Endothelial cell (in vitro differentiated cells): ENCODE results near the gene RUFY2. TPM values are rescaled to one million over a fixed set of nuclear protein-coding genes. Genes with fewer than 3 reads are reported as not detected.
A peak's percentile ranks its signal among the peaks of the same experiment; 100 is the strongest.

ENCODE experiments used
- DNase-seq: peaks from one replicate; pipeline ENCODE4 v3.0.0; 2021; ENCODE audit warnings: low spot score
- H3K27ac Mint-ChIP-seq: one replicate; pipeline ENCODE4 v1.8.0; 2021; ENCODE audit warnings: mixed read lengths, inconsistent platforms; ENCODE audit not compliant: unreplicated experiment
- H3K27me3 Mint-ChIP-seq: one replicate; pipeline ENCODE4 v1.8.0; 2021; ENCODE audit warnings: mild to moderate bottlenecking, moderate library complexity, mixed read lengths, inconsistent platforms; ENCODE audit not compliant: unreplicated experiment
- H3K36me3 Mint-ChIP-seq: one replicate; pipeline ENCODE4 v1.8.0; 2021; ENCODE audit warnings: mild to moderate bottlenecking, low read depth, mixed read lengths, inconsistent platforms; ENCODE audit not compliant: unreplicated experiment
- H3K4me1 Mint-ChIP-seq: one replicate; pipeline ENCODE4 v1.8.0; 2021; ENCODE audit warnings: mild to moderate bottlenecking, mixed read lengths, inconsistent platforms; ENCODE audit not compliant: unreplicated experiment
- H3K4me3 Mint-ChIP-seq: one replicate; pipeline ENCODE4 v1.8.0; 2021; ENCODE audit warnings: mild to moderate bottlenecking, mixed read lengths, inconsistent platforms; ENCODE audit not compliant: unreplicated experiment
- H3K9me3 Mint-ChIP-seq: one replicate; pipeline ENCODE4 v1.8.0; 2021; ENCODE audit warnings: mixed read lengths, inconsistent platforms; ENCODE audit not compliant: unreplicated experiment
- total RNA-seq: library from RNA; stranded (reverse); fragmentation: NEBNext Ultra II Directional; extraction: Animal tissue kit (Norgen Biotek cat#: 25700); gene quantifications from one replicate; pipeline ENCODE4 v1.2.1, GENCODE V29; 2021; ENCODE audit not compliant: unreplicated experiment
- TF ChIP-seq, protein P1 (sequence below): fragments of 200-600 bp; sonication (generic); IDR thresholded peaks from one replicate; pipeline ENCODE4 v1.5.0; 2021; ENCODE audit warnings: antibody characterized with exemption; ENCODE audit not compliant: unreplicated experiment

RUFY2 gene
- total RNA-seq, 1 donor from 2014 or later, result 24.7 TPM

DNA sequence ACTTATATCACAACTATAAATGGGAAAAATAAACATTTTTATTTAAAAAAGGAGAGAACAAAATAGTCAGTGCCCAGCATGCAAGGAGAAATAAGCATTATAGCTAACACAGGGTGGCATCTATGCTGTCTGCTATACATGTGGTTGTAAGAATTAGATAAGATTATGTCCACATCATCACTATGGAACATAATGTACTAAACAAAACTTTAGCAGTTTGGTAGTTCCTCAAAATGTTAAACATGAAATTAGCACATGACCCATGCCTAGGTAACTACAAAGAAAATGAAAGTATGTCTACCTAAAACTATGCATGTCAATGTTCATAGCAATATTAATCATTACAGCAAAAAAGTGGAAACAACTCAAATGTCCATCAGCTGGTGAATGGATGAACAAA, 28.7 kb upstream of the RUFY2 start:
- DNase-seq, result no peak
- Mint-ChIP-seq H3K9me3 (no peaks in the 10 kb centered on the region), H3K27ac (no peak overlapping the region), H3K4me3 (no peak overlapping the region), H3K36me3 (no peaks in the 10 kb centered on the region), H3K27me3 (peaks cover 1% of the 10 kb centered on the region), H3K4me1 (no peaks in the 10 kb centered on the region)
- TF ChIP-seq, protein P1, sequence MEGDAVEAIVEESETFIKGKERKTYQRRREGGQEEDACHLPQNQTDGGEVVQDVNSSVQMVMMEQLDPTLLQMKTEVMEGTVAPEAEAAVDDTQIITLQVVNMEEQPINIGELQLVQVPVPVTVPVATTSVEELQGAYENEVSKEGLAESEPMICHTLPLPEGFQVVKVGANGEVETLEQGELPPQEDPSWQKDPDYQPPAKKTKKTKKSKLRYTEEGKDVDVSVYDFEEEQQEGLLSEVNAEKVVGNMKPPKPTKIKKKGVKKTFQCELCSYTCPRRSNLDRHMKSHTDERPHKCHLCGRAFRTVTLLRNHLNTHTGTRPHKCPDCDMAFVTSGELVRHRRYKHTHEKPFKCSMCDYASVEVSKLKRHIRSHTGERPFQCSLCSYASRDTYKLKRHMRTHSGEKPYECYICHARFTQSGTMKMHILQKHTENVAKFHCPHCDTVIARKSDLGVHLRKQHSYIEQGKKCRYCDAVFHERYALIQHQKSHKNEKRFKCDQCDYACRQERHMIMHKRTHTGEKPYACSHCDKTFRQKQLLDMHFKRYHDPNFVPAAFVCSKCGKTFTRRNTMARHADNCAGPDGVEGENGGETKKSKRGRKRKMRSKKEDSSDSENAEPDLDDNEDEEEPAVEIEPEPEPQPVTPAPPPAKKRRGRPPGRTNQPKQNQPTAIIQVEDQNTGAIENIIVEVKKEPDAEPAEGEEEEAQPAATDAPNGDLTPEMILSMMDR, result no peak

DNA sequence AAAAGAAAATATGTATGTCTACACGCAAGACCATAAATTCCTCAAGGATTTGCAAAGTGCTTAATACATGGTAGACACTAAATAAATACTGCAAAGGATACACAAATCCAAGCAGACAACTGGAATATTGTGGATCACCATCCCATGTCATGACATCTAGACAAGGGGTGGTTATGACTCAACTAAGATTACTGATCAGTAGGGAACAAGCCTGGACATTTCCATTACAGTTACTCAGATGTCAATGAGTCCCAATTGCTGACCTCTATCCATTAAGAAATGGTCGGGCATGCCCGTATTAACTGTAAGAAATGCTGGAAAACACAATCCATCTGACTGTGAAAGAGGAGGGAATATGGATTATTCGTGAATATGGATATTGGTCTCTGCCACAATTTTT, 27.6 kb upstream of the RUFY2 start:
- peaks cover 1% of the 10 kb centered on the region for H3K27me3 Mint-ChIP-seq
- DNase-seq, result no peak
- no peaks in the 10 kb centered on the region for H3K9me3 Mint-ChIP-seq
- H3K36me3 Mint-ChIP-seq, result no peaks in the 10 kb centered on the region
- H3K4me1 Mint-ChIP-seq, result no peaks in the 10 kb centered on the region
- TF ChIP-seq, protein P1, result no peak
- no peak overlapping the region for H3K4me3 Mint-ChIP-seq
- no peak overlapping the region for H3K27ac Mint-ChIP-seq

DNA sequence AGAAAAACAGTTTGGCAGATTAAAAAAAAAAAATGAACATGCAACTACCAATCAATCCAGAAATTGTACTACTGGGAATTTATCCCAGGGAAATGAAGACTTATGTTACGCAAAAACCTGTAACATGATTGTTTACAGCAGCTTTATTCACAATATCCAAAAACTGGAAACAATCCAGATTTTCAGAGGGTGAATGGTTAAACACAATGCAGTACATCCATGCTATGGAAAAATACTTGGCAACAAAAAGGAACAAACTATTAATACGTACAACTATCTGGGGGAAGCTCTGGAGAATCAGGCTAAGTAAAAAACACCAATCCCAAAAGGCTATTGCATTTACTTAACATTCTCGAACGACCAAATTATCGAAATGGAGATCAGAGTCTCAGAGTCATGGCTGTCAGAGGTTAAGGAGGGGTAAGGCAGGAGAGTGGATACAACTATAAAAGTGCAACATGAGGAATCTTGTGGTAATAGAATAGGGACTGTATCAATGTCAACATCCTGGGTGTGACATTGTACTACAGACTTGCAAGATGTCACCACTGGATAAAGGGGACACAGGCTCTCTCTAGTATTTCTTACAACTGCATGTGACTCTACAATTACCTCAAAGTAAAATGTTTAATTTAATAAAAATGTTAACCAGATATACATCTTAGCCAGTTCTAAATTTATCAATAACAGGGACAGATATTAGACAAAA, 21.5 kb upstream of the RUFY2 start:
- no peak overlapping the region for H3K4me3 Mint-ChIP-seq
- peaks cover 3% of the 10 kb centered on the region for H3K36me3 Mint-ChIP-seq
- TF ChIP-seq, protein P1, result no peak
- H3K27ac Mint-ChIP-seq, result no peak overlapping the region
- H3K9me3 Mint-ChIP-seq, result no peaks in the 10 kb centered on the region
- H3K4me1 Mint-ChIP-seq, result peaks cover 4% of the 10 kb centered on the region
- DNase-seq, result no peak
- H3K27me3 Mint-ChIP-seq, result peaks cover 1% of the 10 kb centered on the region

DNA sequence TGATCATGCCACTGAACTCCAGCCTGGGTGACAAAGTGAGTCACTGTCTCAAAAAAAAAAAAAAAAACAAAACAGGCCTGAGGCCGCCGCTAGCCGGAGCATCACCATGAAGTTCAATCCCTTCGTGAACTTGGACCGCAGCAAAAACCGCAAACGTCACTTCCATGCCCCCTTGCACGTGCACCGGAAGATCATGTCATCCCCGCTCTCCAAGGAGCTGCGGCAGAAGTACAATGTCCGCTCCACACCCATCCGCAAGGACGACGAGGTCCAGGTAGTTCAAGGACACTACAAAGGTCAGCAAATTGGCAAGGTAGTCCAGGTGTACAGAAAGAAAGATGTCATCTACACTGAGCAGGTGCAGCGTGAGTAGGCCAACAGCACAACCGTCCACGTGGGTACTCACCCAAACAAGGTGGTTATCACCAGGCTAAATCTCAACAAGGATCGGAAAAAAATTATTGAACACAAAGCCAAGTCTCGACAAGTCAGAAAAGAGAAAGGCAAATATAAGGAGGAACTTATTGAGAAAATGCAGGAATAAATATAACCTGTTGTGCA, 17.5 kb upstream of the RUFY2 start:
- TF ChIP-seq, protein P1, result no peak
- Mint-ChIP-seq H3K27ac (no peak overlapping the region), H3K4me3 (no peak overlapping the region), H3K9me3 (no peaks in the 10 kb centered on the region), H3K36me3 (peaks cover 3% of the 10 kb centered on the region), H3K27me3 (no peaks in the 10 kb centered on the region), H3K4me1 (peaks cover 8% of the 10 kb centered on the region)
- no peak for DNase-seq

DNA sequence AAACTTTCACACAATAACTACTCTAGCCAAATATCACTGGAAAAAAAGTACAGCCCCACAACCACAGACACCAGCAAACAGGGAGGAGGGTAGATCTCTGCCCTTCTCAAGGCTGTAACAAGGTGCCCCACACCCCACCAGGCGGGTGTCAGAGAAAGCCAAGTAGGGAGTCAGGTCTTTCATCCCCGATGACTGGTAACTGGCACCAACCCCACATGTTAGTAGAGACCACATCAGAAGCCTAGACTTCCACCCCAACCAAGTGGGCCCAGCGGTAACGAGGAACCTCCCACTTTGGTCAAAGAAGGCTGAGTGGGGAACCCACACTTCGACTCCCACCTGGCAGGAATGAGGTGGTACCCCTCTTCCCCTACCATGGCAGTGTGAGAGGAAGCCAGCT, 16.4 kb upstream of the RUFY2 start:
- no peaks in the 10 kb centered on the region for H3K9me3 Mint-ChIP-seq
- H3K4me1 Mint-ChIP-seq, result peaks cover 8% of the 10 kb centered on the region
- peak; percentile 5 for DNase-seq
- peak overlapping the region; percentile 21 for H3K4me3 Mint-ChIP-seq
- H3K36me3 Mint-ChIP-seq, result peaks cover 3% of the 10 kb centered on the region
- H3K27me3 Mint-ChIP-seq, result no peaks in the 10 kb centered on the region
- H3K27ac Mint-ChIP-seq, result peak overlapping the region; percentile 95
- TF ChIP-seq, protein P1, result no peak
